ENCODE data around the gene AKAP13. TPM values are rescaled to one million over a fixed set of nuclear protein-coding genes. Genes with fewer than 3 reads are reported as not detected.

The AKAP13 gene
- total RNA-seq, 1 experiment from 2014 or later = 54.5 TPM

DNA sequence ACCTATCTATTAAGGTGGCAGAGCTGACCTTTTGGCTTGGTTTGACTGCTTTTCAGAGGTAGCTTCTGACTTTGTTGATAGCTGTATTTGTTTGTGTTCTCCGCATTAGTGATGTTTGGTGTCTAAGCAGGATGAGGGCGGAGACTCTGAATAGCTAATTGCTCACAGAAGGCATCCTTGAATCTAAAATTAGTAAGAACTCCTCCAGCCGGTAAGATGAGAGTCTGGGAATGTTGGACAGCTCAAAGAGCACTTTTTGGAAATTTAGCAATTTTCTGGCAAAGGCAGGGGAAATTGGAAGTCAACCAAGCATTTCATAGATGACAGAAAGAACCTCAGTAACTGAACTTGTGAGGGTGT, 240.3 kb downstream of the AKAP13 start:
- TF ChIP-seq EZH2 (IDR thresholded peaks at IDR 0.05; ENCODE audit: borderline replicate concordance, low read depth, low read length, poor library complexity, severe bottlenecking) = no peak
- TF ChIP-seq, protein P1, sequence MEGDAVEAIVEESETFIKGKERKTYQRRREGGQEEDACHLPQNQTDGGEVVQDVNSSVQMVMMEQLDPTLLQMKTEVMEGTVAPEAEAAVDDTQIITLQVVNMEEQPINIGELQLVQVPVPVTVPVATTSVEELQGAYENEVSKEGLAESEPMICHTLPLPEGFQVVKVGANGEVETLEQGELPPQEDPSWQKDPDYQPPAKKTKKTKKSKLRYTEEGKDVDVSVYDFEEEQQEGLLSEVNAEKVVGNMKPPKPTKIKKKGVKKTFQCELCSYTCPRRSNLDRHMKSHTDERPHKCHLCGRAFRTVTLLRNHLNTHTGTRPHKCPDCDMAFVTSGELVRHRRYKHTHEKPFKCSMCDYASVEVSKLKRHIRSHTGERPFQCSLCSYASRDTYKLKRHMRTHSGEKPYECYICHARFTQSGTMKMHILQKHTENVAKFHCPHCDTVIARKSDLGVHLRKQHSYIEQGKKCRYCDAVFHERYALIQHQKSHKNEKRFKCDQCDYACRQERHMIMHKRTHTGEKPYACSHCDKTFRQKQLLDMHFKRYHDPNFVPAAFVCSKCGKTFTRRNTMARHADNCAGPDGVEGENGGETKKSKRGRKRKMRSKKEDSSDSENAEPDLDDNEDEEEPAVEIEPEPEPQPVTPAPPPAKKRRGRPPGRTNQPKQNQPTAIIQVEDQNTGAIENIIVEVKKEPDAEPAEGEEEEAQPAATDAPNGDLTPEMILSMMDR (conservative IDR thresholded peaks at IDR 0.05; ENCODE audit: low read depth, low read length) = no peak
- H3K4me3 ChIP-seq (ENCODE audit: low read depth, low read length, poor library complexity, severe bottlenecking) = no peak overlapping the region

GRCh38 chr15:85621094-85621493, 240.7 kb downstream of the AKAP13 start:
- H3K9me3 ChIP-seq (ENCODE audit: low read depth, low read length, poor library complexity, severe bottlenecking) = no peaks in the 10 kb centered on the region
- CTCF ChIA-PET = no interaction called here
- H3K4me1 ChIP-seq (ENCODE audit: insufficient read depth, low read length, poor library complexity, severe bottlenecking) = peaks cover 55% of the 10 kb centered on the region
- TF ChIP-seq EZH2 (IDR thresholded peaks at IDR 0.05; ENCODE audit: borderline replicate concordance, low read depth, low read length, poor library complexity, severe bottlenecking) = no peak
- TF ChIP-seq, protein P1 (conservative IDR thresholded peaks at IDR 0.05; ENCODE audit: low read depth, low read length) = no peak
- no peaks in the 10 kb centered on the region for H3K36me3 ChIP-seq (ENCODE audit: insufficient read depth, low read length, poor library complexity, severe bottlenecking)
- H3K4me3 ChIP-seq (ENCODE audit: low read depth, low read length, poor library complexity, severe bottlenecking) = no peak overlapping the region
- intact Hi-C loops (cut with micrococcal nuclease; ENCODE audit: unreplicated experiment) = no loop called here
- POLR2A ChIA-PET (ENCODE audit: low non-redundant PET) = no interaction called here
- BruUV-seq (replicated peaks) = no TSS peak
- no peaks in the 10 kb centered on the region for H3K27me3 ChIP-seq (replicated peaks; ENCODE audit: insufficient read depth, low read depth, low read length, poor library complexity)
- H3K27ac ChIP-seq (ENCODE audit: low read depth, low read length, poor library complexity, severe bottlenecking) = no peak overlapping the region
- no peak for DNase-seq (ENCODE audit: low spot score)

More for the DNA sequence above, 240.3 kb downstream of the AKAP13 start:
- Histone ChIP-seq H3K36me3 (ENCODE audit: insufficient read depth, low read length, poor library complexity, severe bottlenecking) (no peaks in the 10 kb centered on the region), H3K27me3 (replicated peaks; ENCODE audit: insufficient read depth, low read depth, low read length, poor library complexity) (no peaks in the 10 kb centered on the region), H3K4me1 (ENCODE audit: insufficient read depth, low read length, poor library complexity, severe bottlenecking) (peaks cover 56% of the 10 kb centered on the region), H3K27ac (ENCODE audit: low read depth, low read length, poor library complexity, severe bottlenecking) (no peak overlapping the region), H3K9me3 (ENCODE audit: low read depth, low read length, poor library complexity, severe bottlenecking) (no peaks in the 10 kb centered on the region)
- intact Hi-C loops (cut with micrococcal nuclease; ENCODE audit: unreplicated experiment) = no loop called here
- ChIA-PET POLR2A (ENCODE audit: low non-redundant PET) (no interaction called here), CTCF (no interaction called here)
- no TSS peak for BruUV-seq (replicated peaks)
- no peak for DNase-seq (ENCODE audit: low spot score)

GRCh38 chr15:85622221-85622831, 241.9 kb downstream of the AKAP13 start:
- Histone ChIP-seq H3K4me1 (ENCODE audit: insufficient read depth, low read length, poor library complexity, severe bottlenecking) (peaks cover 43% of the 10 kb centered on the region), H3K4me3 (ENCODE audit: low read depth, low read length, poor library complexity, severe bottlenecking) (no peak overlapping the region), H3K27me3 (replicated peaks; ENCODE audit: insufficient read depth, low read depth, low read length, poor library complexity) (no peaks in the 10 kb centered on the region), H3K36me3 (ENCODE audit: insufficient read depth, low read length, poor library complexity, severe bottlenecking) (no peaks in the 10 kb centered on the region), H3K9me3 (ENCODE audit: low read depth, low read length, poor library complexity, severe bottlenecking) (no peaks in the 10 kb centered on the region), H3K27ac (ENCODE audit: low read depth, low read length, poor library complexity, severe bottlenecking) (no peak overlapping the region)
- BruUV-seq (replicated peaks) = no TSS peak
- POLR2A ChIA-PET (ENCODE audit: low non-redundant PET) = no interaction called here
- CTCF ChIA-PET = no interaction called here
- intact Hi-C loops (cut with micrococcal nuclease; ENCODE audit: unreplicated experiment) = no loop called here
- TF ChIP-seq EZH2 (IDR thresholded peaks at IDR 0.05; ENCODE audit: borderline replicate concordance, low read depth, low read length, poor library complexity, severe bottlenecking) = no peak
- TF ChIP-seq, protein P1 (conservative IDR thresholded peaks at IDR 0.05; ENCODE audit: low read depth, low read length) = no peak
- no peak for DNase-seq (ENCODE audit: low spot score)

Measured in A673 (cell line).